NT2/D1 (cell line): ENCODE results near the gene CDYL2.

Source experiments
- YY1 ChIP-seq: IDR thresholded peaks from 2 replicates; pipeline ENCODE4 v1.6.1; 2011; ENCODE audit not compliant: insufficient read length, insufficient read depth
- ZNF274 ChIP-seq: IDR thresholded peaks from 2 replicates; pipeline ENCODE4 v1.6.1; 2011; ENCODE audit warnings: mild to moderate bottlenecking, low read depth, low read length

- TF ChIP-seq YY1 (no peak), ZNF274 (no peak)
Measured at GRCh38 chr16:80666378-80667250, 137.8 kb downstream of the CDYL2 start.
